GM23338 (cell line): Measurements from ENCODE around the gene KCNK15. TPM values are rescaled to one million over a fixed set of nuclear protein-coding genes. Genes with fewer than 3 reads are reported as not detected.

Experiments used
- ATAC-seq: fragments of 200-7000 bp; cut with Tn5 transposase; 3 replicates; pipeline ENCODE4 v1.9.1; 2020
- DNase-seq: peaks from one replicate; pipeline ENCODE4 v3.0.0-alpha.2; 2015; ENCODE audit warnings: low spot score
- H2AFZ ChIP-seq: fragments of 200-600 bp; sonication (generic); 2 replicates; pipeline ENCODE4 v1.8.0; 2016; ENCODE audit warnings: antibody characterized with exemption, mild to moderate bottlenecking, moderate library complexity
- H3F3A ChIP-seq: fragments of 200-600 bp; sonication (generic); replicated peaks from 2 replicates; pipeline ENCODE4 v1.8.0; 2017; ENCODE audit warnings: antibody characterized with exemption, mixed run types, low read depth
- H3K27ac ChIP-seq: fragments of 200-600 bp; sonication (generic); 2 replicates; pipeline ENCODE4 v1.6.1; 2016; ENCODE audit warnings: low read depth
- H3K27me3 ChIP-seq: fragments of 200-600 bp; sonication (generic); 2 replicates; pipeline ENCODE4 v1.8.0; 2016; ENCODE audit warnings: mild to moderate bottlenecking, mixed run types, moderate library complexity; ENCODE audit not compliant: insufficient read depth
- H3K36me3 ChIP-seq: fragments of 200-600 bp; sonication (generic); 2 replicates; pipeline ENCODE4 v1.8.0; 2016; ENCODE audit warnings: mild to moderate bottlenecking; ENCODE audit not compliant: insufficient read depth
- H3K4me1 ChIP-seq: fragments of 200-600 bp; sonication (generic); 2 replicates; pipeline ENCODE4 v1.8.0; 2016; ENCODE audit warnings: mild to moderate bottlenecking, moderate library complexity; ENCODE audit not compliant: insufficient read depth
- H3K4me2 ChIP-seq: fragments of 200-600 bp; sonication (generic); 2 replicates; pipeline ENCODE4 v1.7.1; 2017; ENCODE audit warnings: mixed run types
- H3K4me3 ChIP-seq: fragments of 200-600 bp; sonication (generic); 2 replicates; pipeline ENCODE4 v1.6.1; 2016; ENCODE audit warnings: mixed run types
- H3K79me2 ChIP-seq: fragments of 200-600 bp; sonication (generic); replicated peaks from 2 replicates; pipeline ENCODE4 v1.8.0; 2017; ENCODE audit warnings: mild to moderate bottlenecking; ENCODE audit not compliant: insufficient read depth
- H3K9me2 ChIP-seq: fragments of 200-600 bp; sonication (generic); 2 replicates; pipeline ENCODE4 v1.8.0; 2017; ENCODE audit not compliant: insufficient read depth
- H4K20me1 ChIP-seq: fragments of 200-600 bp; sonication (generic); replicated peaks from 2 replicates; pipeline ENCODE4 v1.8.0; 2017; ENCODE audit warnings: mild to moderate bottlenecking; ENCODE audit not compliant: insufficient read depth
- H3K27ac Mint-ChIP-seq: 2 replicates; pipeline ENCODE4 v1.8.0; 2020; ENCODE audit warnings: inconsistent platforms, mild to moderate bottlenecking, moderate library complexity, mixed read lengths
- H3K27me3 Mint-ChIP-seq: 3 replicates; pipeline ENCODE4 v1.8.0; 2022; ENCODE audit warnings: low read depth, mild to moderate bottlenecking, moderate library complexity, mixed read lengths, inconsistent platforms; ENCODE audit not compliant: insufficient read depth, poor library complexity
- H3K36me3 Mint-ChIP-seq: 3 replicates; pipeline ENCODE4 v1.8.0; 2021; ENCODE audit warnings: low read depth, mild to moderate bottlenecking, inconsistent platforms, moderate library complexity, mixed read lengths
- H3K4me1 Mint-ChIP-seq: 3 replicates; pipeline ENCODE4 v1.8.0; 2020; ENCODE audit warnings: mild to moderate bottlenecking, inconsistent platforms, mixed read lengths
- H3K4me3 Mint-ChIP-seq: 3 replicates; pipeline ENCODE4 v1.8.0; 2021; ENCODE audit warnings: moderate library complexity, mild to moderate bottlenecking, inconsistent platforms, mixed read lengths
- H3K9me3 Mint-ChIP-seq: 3 replicates; pipeline ENCODE4 v1.8.0; 2020; ENCODE audit warnings: moderate library complexity, mild to moderate bottlenecking, inconsistent platforms, mixed read lengths
- CREB1 ChIP-seq: fragments of 250-450 bp; sonication (Bioruptor Pico); IDR thresholded peaks from 2 replicates; pipeline ENCODE4 v1.5.0; 2020; ENCODE audit warnings: low read depth, mild to moderate bottlenecking, moderate library complexity
- EZH2 ChIP-seq: fragments of 200-600 bp; sonication (generic); IDR thresholded peaks from one replicate; pipeline ENCODE4 v1.8.0; 2017; ENCODE audit warnings: antibody characterized with exemption, mild to moderate bottlenecking, low read depth; ENCODE audit not compliant: unreplicated experiment
- EZH2phosphoT487 ChIP-seq: fragments of 200-600 bp; sonication (generic); IDR thresholded peaks from one replicate; pipeline ENCODE4 v1.8.1; 2018; ENCODE audit warnings: antibody characterized with exemption; ENCODE audit not compliant: unreplicated experiment
- JUNB ChIP-seq: IDR thresholded peaks from one replicate; pipeline ENCODE4 v1.6.1; 2016; ENCODE audit warnings: antibody characterized with exemption; ENCODE audit not compliant: unreplicated experiment
- NANOG ChIP-seq: IDR thresholded peaks from 2 replicates; pipeline ENCODE4 v1.6.1; 2016; ENCODE audit warnings: antibody characterized with exemption, borderline replicate concordance
- POLR2AphosphoS5 ChIP-seq: IDR thresholded peaks from 2 replicates; pipeline ENCODE4 v1.6.1; 2016; ENCODE audit warnings: antibody characterized with exemption, low read depth
- STAT1 ChIP-seq: IDR thresholded peaks from one replicate; pipeline ENCODE4 v1.6.1; 2016; ENCODE audit warnings: antibody characterized with exemption; ENCODE audit not compliant: unreplicated experiment
- ZNF114 ChIP-seq: fragments of 250-450 bp; sonication (Bioruptor Pico); IDR thresholded peaks from 2 replicates; pipeline ENCODE4 v1.5.0; 2020; ENCODE audit warnings: mild to moderate bottlenecking, moderate library complexity
- ZNF331 ChIP-seq: fragments of 250-450 bp; sonication (Bioruptor Pico); IDR thresholded peaks from 2 replicates; pipeline ENCODE4 v1.5.0; 2020; ENCODE audit warnings: low read depth, mild to moderate bottlenecking, moderate library complexity
- polyA plus RNA-seq: library from polyadenylated mRNA; unstranded; fragments of >200 nt; fragmentation: Nextera tagmentation; extraction: Ambion mirVana; gene quantifications from 2 replicates; pipeline ENCODE4 v1.2.1, GENCODE V29; 2016
- total RNA-seq: library from RNA; depleted of rRNA; stranded (reverse); fragments of >200 nt; shearing (Covaris generic); gene quantifications from 2 replicates; pipeline ENCODE4 v1.2.3, GENCODE V29; 2014
- TF ChIP-seq, protein P1 (sequence below): fragments of 250-450 bp; sonication (Bioruptor Pico); IDR thresholded peaks from 2 replicates; pipeline ENCODE4 v1.5.0; 2020; ENCODE audit warnings: mild to moderate bottlenecking, moderate library complexity
- TF ChIP-seq, protein P2 (sequence below): IDR thresholded peaks from one replicate; pipeline ENCODE4 v1.6.1; 2018; ENCODE audit warnings: antibody characterized with exemption; ENCODE audit not compliant: unreplicated experiment
- TF ChIP-seq, protein P3 (sequence below): IDR thresholded peaks from 2 replicates; pipeline ENCODE4 v1.6.1; 2016; ENCODE audit warnings: antibody characterized with exemption
- TF ChIP-seq, protein P4 (sequence below), 2 experiments: fragments of 200-600 bp in 1 of 2; sonication (generic) in 1 of 2; conservative IDR thresholded peaks; 2 replicates each; pipeline versions ENCODE4 v1.5.1 to v1.6.1; 2016 to 2017; ENCODE audit warnings: antibody characterized with exemption in 2 of 2, low read depth in 2 of 2, mild to moderate bottlenecking in 2 of 2, moderate library complexity in 1 of 2

KCNK15 gene
- total and polyA plus RNA-seq, 2 experiments from 2014 or later: 0.63 to 3.3 TPM

DNA sequence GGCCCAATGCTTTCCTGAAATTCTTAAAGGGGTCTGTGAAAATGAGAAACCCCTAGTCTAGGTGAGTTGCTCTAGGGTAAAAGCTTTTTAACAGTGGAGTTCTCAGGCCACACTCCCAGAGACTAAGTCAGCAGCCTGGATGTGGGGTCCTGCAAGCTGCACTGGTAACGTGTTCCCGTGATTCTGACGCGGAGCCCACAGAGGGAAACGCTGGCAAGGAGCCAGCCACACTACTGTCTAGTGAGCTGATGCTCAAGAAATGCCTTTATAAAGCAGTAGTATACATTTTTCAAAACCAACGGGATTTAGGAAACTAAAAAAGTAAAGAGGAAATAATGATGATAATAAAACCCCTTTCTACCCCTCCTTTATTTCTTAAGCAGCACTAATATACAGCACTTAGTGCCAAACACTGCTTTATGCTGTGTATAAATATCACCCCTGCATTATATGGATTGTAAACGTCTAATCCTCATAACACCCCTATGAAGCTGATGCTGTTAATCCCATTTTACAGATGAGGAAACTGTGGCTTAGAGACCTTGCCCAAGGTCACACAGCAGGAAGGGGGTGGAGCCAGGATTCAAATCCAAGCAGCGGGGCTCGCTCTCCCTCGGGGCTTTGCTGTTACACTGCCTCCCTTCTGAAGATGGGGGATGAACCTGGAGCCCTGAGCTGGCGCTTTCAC is 25.0 kb downstream of the KCNK15 start:
- Histone ChIP-seq H3K9me2 (no peaks in the 10 kb centered on the region), H3K4me3 (no peak overlapping the region), H3K27me3 (no peaks in the 10 kb centered on the region), H3F3A (no peaks in the 10 kb centered on the region), H3K4me1 (no peaks in the 10 kb centered on the region), H4K20me1 (no peaks in the 10 kb centered on the region; the same call in 1 of the 2 replicates), H3K4me2 (no peak overlapping the region), H3K27ac (no peak overlapping the region), H3K36me3 (no peaks in the 10 kb centered on the region), H3K79me2 (peaks cover 1% of the 10 kb centered on the region; the same call in 1 of the 2 replicates), H2AFZ (no peak overlapping the region)
- peaks cover 2% of the 10 kb centered on the region; the same call in 1 of the 3 replicates for H3K4me1 Mint-ChIP-seq
- no peak for TF ChIP-seq JUNB
- TF ChIP-seq, protein P1, sequence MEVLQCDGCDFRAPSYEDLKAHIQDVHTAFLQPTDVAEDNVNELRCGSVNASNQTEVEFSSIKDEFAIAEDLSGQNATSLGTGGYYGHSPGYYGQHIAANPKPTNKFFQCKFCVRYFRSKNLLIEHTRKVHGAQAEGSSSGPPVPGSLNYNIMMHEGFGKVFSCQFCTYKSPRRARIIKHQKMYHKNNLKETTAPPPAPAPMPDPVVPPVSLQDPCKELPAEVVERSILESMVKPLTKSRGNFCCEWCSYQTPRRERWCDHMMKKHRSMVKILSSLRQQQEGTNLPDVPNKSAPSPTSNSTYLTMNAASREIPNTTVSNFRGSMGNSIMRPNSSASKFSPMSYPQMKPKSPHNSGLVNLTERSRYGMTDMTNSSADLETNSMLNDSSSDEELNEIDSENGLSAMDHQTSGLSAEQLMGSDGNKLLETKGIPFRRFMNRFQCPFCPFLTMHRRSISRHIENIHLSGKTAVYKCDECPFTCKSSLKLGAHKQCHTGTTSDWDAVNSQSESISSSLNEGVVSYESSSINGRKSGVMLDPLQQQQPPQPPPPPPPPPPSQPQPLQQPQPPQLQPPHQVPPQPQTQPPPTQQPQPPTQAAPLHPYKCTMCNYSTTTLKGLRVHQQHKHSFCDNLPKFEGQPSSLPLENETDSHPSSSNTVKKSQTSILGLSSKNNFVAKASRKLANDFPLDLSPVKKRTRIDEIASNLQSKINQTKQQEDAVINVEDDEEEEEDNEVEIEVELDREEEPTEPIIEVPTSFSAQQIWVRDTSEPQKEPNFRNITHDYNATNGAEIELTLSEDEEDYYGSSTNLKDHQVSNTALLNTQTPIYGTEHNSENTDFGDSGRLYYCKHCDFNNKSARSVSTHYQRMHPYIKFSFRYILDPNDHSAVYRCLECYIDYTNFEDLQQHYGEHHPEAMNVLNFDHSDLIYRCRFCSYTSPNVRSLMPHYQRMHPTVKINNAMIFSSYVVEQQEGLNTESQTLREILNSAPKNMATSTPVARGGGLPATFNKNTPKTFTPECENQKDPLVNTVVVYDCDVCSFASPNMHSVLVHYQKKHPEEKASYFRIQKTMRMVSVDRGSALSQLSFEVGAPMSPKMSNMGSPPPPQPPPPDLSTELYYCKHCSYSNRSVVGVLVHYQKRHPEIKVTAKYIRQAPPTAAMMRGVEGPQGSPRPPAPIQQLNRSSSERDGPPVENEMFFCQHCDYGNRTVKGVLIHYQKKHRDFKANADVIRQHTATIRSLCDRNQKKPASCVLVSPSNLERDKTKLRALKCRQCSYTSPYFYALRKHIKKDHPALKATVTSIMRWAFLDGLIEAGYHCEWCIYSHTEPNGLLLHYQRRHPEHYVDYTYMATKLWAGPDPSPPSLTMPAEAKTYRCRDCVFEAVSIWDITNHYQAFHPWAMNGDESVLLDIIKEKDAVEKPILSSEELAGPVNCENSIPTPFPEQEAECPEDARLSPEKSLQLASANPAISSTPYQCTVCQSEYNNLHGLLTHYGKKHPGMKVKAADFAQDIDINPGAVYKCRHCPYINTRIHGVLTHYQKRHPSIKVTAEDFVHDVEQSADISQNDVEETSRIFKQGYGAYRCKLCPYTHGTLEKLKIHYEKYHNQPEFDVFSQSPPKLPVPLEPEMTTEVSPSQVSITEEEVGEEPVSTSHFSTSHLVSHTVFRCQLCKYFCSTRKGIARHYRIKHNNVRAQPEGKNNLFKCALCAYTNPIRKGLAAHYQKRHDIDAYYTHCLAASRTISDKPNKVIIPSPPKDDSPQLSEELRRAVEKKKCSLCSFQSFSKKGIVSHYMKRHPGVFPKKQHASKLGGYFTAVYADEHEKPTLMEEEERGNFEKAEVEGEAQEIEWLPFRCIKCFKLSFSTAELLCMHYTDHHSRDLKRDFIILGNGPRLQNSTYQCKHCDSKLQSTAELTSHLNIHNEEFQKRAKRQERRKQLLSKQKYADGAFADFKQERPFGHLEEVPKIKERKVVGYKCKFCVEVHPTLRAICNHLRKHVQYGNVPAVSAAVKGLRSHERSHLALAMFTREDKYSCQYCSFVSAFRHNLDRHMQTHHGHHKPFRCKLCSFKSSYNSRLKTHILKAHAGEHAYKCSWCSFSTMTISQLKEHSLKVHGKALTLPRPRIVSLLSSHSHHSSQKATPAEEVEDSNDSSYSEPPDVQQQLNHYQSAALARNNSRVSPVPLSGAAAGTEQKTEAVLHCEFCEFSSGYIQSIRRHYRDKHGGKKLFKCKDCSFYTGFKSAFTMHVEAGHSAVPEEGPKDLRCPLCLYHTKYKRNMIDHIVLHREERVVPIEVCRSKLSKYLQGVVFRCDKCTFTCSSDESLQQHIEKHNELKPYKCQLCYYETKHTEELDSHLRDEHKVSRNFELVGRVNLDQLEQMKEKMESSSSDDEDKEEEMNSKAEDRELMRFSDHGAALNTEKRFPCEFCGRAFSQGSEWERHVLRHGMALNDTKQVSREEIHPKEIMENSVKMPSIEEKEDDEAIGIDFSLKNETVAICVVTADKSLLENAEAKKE: no peak
- TF ChIP-seq CREB1: no peak
- no peak for TF ChIP-seq EZH2
- TF ChIP-seq, protein P2, sequence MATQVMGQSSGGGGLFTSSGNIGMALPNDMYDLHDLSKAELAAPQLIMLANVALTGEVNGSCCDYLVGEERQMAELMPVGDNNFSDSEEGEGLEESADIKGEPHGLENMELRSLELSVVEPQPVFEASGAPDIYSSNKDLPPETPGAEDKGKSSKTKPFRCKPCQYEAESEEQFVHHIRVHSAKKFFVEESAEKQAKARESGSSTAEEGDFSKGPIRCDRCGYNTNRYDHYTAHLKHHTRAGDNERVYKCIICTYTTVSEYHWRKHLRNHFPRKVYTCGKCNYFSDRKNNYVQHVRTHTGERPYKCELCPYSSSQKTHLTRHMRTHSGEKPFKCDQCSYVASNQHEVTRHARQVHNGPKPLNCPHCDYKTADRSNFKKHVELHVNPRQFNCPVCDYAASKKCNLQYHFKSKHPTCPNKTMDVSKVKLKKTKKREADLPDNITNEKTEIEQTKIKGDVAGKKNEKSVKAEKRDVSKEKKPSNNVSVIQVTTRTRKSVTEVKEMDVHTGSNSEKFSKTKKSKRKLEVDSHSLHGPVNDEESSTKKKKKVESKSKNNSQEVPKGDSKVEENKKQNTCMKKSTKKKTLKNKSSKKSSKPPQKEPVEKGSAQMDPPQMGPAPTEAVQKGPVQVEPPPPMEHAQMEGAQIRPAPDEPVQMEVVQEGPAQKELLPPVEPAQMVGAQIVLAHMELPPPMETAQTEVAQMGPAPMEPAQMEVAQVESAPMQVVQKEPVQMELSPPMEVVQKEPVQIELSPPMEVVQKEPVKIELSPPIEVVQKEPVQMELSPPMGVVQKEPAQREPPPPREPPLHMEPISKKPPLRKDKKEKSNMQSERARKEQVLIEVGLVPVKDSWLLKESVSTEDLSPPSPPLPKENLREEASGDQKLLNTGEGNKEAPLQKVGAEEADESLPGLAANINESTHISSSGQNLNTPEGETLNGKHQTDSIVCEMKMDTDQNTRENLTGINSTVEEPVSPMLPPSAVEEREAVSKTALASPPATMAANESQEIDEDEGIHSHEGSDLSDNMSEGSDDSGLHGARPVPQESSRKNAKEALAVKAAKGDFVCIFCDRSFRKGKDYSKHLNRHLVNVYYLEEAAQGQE: no peak
- TF ChIP-seq, protein P3, sequence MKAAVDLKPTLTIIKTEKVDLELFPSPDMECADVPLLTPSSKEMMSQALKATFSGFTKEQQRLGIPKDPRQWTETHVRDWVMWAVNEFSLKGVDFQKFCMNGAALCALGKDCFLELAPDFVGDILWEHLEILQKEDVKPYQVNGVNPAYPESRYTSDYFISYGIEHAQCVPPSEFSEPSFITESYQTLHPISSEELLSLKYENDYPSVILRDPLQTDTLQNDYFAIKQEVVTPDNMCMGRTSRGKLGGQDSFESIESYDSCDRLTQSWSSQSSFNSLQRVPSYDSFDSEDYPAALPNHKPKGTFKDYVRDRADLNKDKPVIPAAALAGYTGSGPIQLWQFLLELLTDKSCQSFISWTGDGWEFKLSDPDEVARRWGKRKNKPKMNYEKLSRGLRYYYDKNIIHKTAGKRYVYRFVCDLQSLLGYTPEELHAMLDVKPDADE: no peak
- TF ChIP-seq EZH2phosphoT487: no peak
- TF ChIP-seq ZNF114: no peak
- no peak for TF ChIP-seq STAT1
- TF ChIP-seq, protein P4, sequence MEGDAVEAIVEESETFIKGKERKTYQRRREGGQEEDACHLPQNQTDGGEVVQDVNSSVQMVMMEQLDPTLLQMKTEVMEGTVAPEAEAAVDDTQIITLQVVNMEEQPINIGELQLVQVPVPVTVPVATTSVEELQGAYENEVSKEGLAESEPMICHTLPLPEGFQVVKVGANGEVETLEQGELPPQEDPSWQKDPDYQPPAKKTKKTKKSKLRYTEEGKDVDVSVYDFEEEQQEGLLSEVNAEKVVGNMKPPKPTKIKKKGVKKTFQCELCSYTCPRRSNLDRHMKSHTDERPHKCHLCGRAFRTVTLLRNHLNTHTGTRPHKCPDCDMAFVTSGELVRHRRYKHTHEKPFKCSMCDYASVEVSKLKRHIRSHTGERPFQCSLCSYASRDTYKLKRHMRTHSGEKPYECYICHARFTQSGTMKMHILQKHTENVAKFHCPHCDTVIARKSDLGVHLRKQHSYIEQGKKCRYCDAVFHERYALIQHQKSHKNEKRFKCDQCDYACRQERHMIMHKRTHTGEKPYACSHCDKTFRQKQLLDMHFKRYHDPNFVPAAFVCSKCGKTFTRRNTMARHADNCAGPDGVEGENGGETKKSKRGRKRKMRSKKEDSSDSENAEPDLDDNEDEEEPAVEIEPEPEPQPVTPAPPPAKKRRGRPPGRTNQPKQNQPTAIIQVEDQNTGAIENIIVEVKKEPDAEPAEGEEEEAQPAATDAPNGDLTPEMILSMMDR (conservative IDR thresholded peaks at IDR 0.05; ENCODE audit: low read depth in 2 of 2): no peak
- no peak for TF ChIP-seq ZNF331
- TF ChIP-seq NANOG: no peak
- TF ChIP-seq POLR2AphosphoS5: no peak
- H3K27ac Mint-ChIP-seq: no peak overlapping the region
- no peak overlapping the region for H3K4me3 Mint-ChIP-seq
- H3K27me3 Mint-ChIP-seq: no peaks in the 10 kb centered on the region
- H3K36me3 Mint-ChIP-seq: peaks cover 3% of the 10 kb centered on the region; the same call in 1 of the 3 replicates
- DNase-seq (no peak), ATAC-seq (no peak)
- H3K9me3 Mint-ChIP-seq: no peaks in the 10 kb centered on the region
